ENCODE results near the gene PHACTR3. TPM values are rescaled to one million over a fixed set of nuclear protein-coding genes. Genes with fewer than 3 reads are reported as not detected.

The PHACTR3 gene
- total and polyA plus RNA-seq, 2 donors (not counting 3 experiments of a cell fraction or from before 2014, with no cell fraction given) = not detected

GRCh38 chr20:59613861-59614260 lies 9.5 kb downstream of the PHACTR3 start:
- Histone ChIP-seq H4K20me1 (replicated peaks; ENCODE audit: control insufficient read depth, extremely low read depth, insufficient read depth, low read length) (no peaks in the 10 kb centered on the region), H2AFZ (ENCODE audit: low read depth, low read length) (no peak overlapping the region), H3K4me2 (ENCODE audit: insufficient read depth, low read length) (no peak overlapping the region), H3K9me1 (replicated peaks; ENCODE audit: control insufficient read depth, extremely low read depth, insufficient read depth, low read length) (no peaks in the 10 kb centered on the region), H3K9me3 (replicated peaks; ENCODE audit: control insufficient read depth, insufficient read depth, low read length) (peaks cover 3% of the 10 kb centered on the region), H3K9ac (replicated peaks; ENCODE audit: extremely low read depth, insufficient read depth, low read length) (no peak overlapping the region), H3K36me3 (ENCODE audit: control insufficient read depth in 2 of 2, extremely low read depth in 1 of 2, insufficient read depth in 2 of 2, low read length in 2 of 2) (no peaks in the 10 kb centered on the region), H3K27me3 (ENCODE audit: control insufficient read depth in 2 of 2, insufficient read depth in 2 of 2, low read length in 2 of 2) (no peaks in the 10 kb centered on the region), H3K4me1 (ENCODE audit: control insufficient read depth, extremely low read depth, insufficient read depth, low read length) (no peaks in the 10 kb centered on the region), H3K27ac (ENCODE audit: insufficient read depth, low read depth, low read length) (no peak overlapping the region), H3K79me2 (ENCODE audit: control insufficient read depth, insufficient read depth, low read length) (no peaks in the 10 kb centered on the region), H3K4me3 (replicated peaks in 1 of 3; ENCODE audit: insufficient read depth in 1 of 3, low read depth in 1 of 3, low read length in 3 of 3) (no peak overlapping the region)
- ChIA-PET CTCF (no interaction called here), POLR2A (no interaction called here)
- no peak for FAIRE-seq
- intact Hi-C loops (cut with micrococcal nuclease) = no loop called here
- DNase-seq (ENCODE audit: low read depth, low spot score) = no peak
- dilution Hi-C loops (cut with MboI; ENCODE audit: extremely low pct_ligation_motif_present, low sequenced_read_pairs) = no loop called here
- no TSS peak for BruUV-seq (replicated peaks)
- no peak for TF ChIP-seq GATA2 (IDR thresholded peaks at IDR 0.05; ENCODE audit: insufficient read depth, insufficient read length, low read depth, low read length)
- TF ChIP-seq MAX (IDR thresholded peaks at IDR 0.05; ENCODE audit: insufficient read depth, insufficient read length) = no peak
- no peak for TF ChIP-seq POLR2AphosphoS5 (IDR thresholded peaks at IDR 0.05; ENCODE audit: insufficient read depth, low read depth, low read length)
- no peak for TF ChIP-seq CTCF (IDR thresholded peaks at IDR 0.05; ENCODE audit: extremely low read depth in 1 of 2, insufficient read depth in 1 of 2, low read depth in 1 of 2, low read length in 2 of 2)
- no peak for TF ChIP-seq MYC (IDR thresholded peaks at IDR 0.05; ENCODE audit: low read depth, low read length)

- dilution Hi-C loops (cut with MboI; ENCODE audit: extremely low pct_ligation_motif_present, low sequenced_read_pairs) = no loop called here
- Histone ChIP-seq H3K4me2 (ENCODE audit: insufficient read depth, low read length) (no peak overlapping the region), H4K20me1 (replicated peaks; ENCODE audit: control insufficient read depth, extremely low read depth, insufficient read depth, low read length) (no peaks in the 10 kb centered on the region), H3K79me2 (ENCODE audit: control insufficient read depth, insufficient read depth, low read length) (no peaks in the 10 kb centered on the region), H3K27ac (ENCODE audit: insufficient read depth, low read depth, low read length) (no peak overlapping the region), H3K36me3 (ENCODE audit: control insufficient read depth in 2 of 2, extremely low read depth in 1 of 2, insufficient read depth in 2 of 2, low read length in 2 of 2) (no peaks in the 10 kb centered on the region), H3K4me3 (replicated peaks in 1 of 3; ENCODE audit: insufficient read depth in 1 of 3, low read depth in 1 of 3, low read length in 3 of 3) (no peak overlapping the region), H3K27me3 (ENCODE audit: control insufficient read depth in 2 of 2, insufficient read depth in 2 of 2, low read length in 2 of 2) (no peaks in the 10 kb centered on the region), H3K9ac (replicated peaks; ENCODE audit: extremely low read depth, insufficient read depth, low read length) (no peak overlapping the region), H2AFZ (ENCODE audit: low read depth, low read length) (no peak overlapping the region), H3K9me1 (replicated peaks; ENCODE audit: control insufficient read depth, extremely low read depth, insufficient read depth, low read length) (no peaks in the 10 kb centered on the region), H3K9me3 (replicated peaks; ENCODE audit: control insufficient read depth, insufficient read depth, low read length) (peaks cover 3% of the 10 kb centered on the region), H3K4me1 (ENCODE audit: control insufficient read depth, extremely low read depth, insufficient read depth, low read length) (no peaks in the 10 kb centered on the region)
- TF ChIP-seq CTCF (IDR thresholded peaks at IDR 0.05; ENCODE audit: extremely low read depth in 1 of 2, insufficient read depth in 1 of 2, low read depth in 1 of 2, low read length in 2 of 2) (no peak), POLR2AphosphoS5 (IDR thresholded peaks at IDR 0.05; ENCODE audit: insufficient read depth, low read depth, low read length) (no peak), FOS (IDR thresholded peaks at IDR 0.05; ENCODE audit: borderline replicate concordance, insufficient read depth, low read length) (no peak), JUN (IDR thresholded peaks at IDR 0.05; ENCODE audit: borderline replicate concordance, insufficient read depth, insufficient read length, low read depth) (no peak), GATA2 (IDR thresholded peaks at IDR 0.05; ENCODE audit: insufficient read depth, insufficient read length, low read depth, low read length) (no peak)
- DNase-seq (ENCODE audit: low read depth, low spot score) (no peak), FAIRE-seq (no peak)
- no TSS peak for BruUV-seq (replicated peaks)
- POLR2A ChIA-PET = no interaction called here
- CTCF ChIA-PET = no interaction called here
- intact Hi-C loops (cut with micrococcal nuclease) = no loop called here
Observed at GRCh38 chr20:59614714-59615113, 10.4 kb downstream of the PHACTR3 start.
